Measurements from ENCODE around the gene KHSRP.

DNA sequence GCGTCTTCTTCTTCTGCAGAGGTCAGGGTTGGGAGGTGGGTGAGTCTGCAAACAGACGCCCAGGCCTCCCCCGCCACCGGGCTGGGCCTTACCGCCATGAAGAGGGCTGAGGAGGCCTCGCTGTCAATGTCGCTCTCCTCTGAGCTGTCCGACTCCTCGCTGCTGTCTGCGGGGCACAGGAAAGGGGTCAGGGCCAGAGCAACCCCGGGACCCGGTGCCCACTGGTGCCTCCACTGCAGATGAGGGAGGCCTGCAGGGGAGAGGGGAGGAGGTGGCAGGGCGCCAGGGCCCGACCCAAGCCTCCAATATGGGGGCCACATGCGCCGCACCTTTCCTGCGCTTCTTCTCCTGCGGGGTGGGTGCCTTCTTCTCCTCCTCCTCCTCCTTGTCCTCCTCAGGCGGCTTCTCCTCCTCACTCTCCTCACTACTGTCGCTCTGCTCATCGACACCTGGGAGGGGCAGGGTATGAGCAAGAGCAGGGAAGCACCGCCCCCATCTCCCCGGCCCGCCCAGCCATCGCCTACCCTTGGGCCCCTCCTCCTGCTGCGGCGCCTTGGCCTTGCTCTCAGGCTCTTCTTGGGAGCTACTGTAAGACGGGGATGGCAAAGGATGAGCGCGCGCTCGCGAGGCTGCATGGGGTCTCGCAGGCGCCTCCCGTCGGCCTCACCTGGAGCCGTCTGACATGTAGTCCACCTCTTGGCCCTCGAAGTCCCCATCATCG lies 43.4 kb downstream of the KHSRP start:
- TF ChIP-seq CTCF (IDR thresholded peaks at IDR 0.05) (no peak), POLR2A (IDR thresholded peaks at IDR 0.05) (no peak)
